Measurements from ENCODE around the gene ANXA2R.

DNA sequence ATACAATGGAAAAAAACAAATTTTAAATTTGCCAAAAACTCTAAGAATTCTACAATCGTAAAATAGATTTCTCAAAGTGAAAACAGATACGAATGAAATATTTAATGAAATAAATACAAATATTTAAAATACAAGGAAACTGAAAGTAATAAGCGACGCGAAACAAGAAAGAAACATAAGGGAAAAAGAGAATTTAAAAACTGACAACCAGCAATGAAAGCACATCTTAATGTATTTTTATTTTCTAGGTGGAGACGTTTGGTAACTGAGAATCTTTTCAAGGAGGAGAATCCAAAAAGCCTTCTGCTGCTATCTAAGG lies 1.0 kb downstream of the ANXA2R start:
- TF ChIP-seq CREM (CRISPR knock-in tag; IDR thresholded peaks at IDR 0.05) (no peak), AFF4 (CRISPR knock-in tag; IDR thresholded peaks at IDR 0.05; ENCODE audit: borderline replicate concordance) (no peak), ZNF317 (CRISPR knock-in tag; IDR thresholded peaks at IDR 0.05; ENCODE audit: borderline replicate concordance, low read depth) (no peak), GRHL2 (CRISPR knock-in tag; IDR thresholded peaks at IDR 0.05; ENCODE audit: insufficient replicate concordance, severe bottlenecking) (no peak), TCF7 (CRISPR knock-in tag; IDR thresholded peaks at IDR 0.05; ENCODE audit: low read depth) (no peak), CTCF (IDR thresholded peaks at IDR 0.05) (no peak), TEAD4 (CRISPR knock-in tag; IDR thresholded peaks at IDR 0.05) (no peak), ZNF121 (CRISPR knock-in tag; IDR thresholded peaks at IDR 0.05) (no peak), CREB1 (CRISPR knock-in tag; IDR thresholded peaks at IDR 0.05) (no peak), ATF6 (CRISPR knock-in tag; IDR thresholded peaks at IDR 0.05) (no peak)
